Endodermal cell (in vitro differentiated cells): ENCODE results near the gene MICAL3. TPM values are rescaled to one million over a fixed set of nuclear protein-coding genes. Genes with fewer than 3 reads are reported as not detected.

ENCODE experiments used
- DNase-seq: peaks from one replicate; pipeline ENCODE4 v3.0.0-alpha.2; 2017
- H3K27ac ChIP-seq: 2 replicates; pipeline ENCODE4 v1.5.1; 2013; ENCODE audit warnings: mild to moderate bottlenecking, low read depth, low read length, moderate library complexity
- H3K27me3 ChIP-seq: 2 replicates; pipeline ENCODE4 v1.6.1; 2013; ENCODE audit warnings: mild to moderate bottlenecking, low read length, moderate library complexity; ENCODE audit not compliant: insufficient read depth, control insufficient read depth, poor library complexity, severe bottlenecking
- H3K36me3 ChIP-seq: 2 replicates; pipeline ENCODE4 v1.7.0; 2013; ENCODE audit warnings: mild to moderate bottlenecking, low read length, moderate library complexity; ENCODE audit not compliant: control insufficient read depth, insufficient read depth
- H3K4me1 ChIP-seq: one replicate; pipeline ENCODE4 v1.7.0; 2013; ENCODE audit warnings: low read length; ENCODE audit not compliant: control insufficient read depth, insufficient read depth
- H3K4me3 ChIP-seq: 2 replicates; pipeline ENCODE4 v1.5.1; 2013; ENCODE audit warnings: mild to moderate bottlenecking, low read length, moderate library complexity
- H3K9ac ChIP-seq: 2 replicates; pipeline ENCODE4 v1.6.1; 2013; ENCODE audit warnings: mild to moderate bottlenecking, low read length, moderate library complexity; ENCODE audit not compliant: poor library complexity, severe bottlenecking; ENCODE audit errors: extremely low read depth
- H3K9me3 ChIP-seq: 2 replicates; pipeline ENCODE4 v1.6.1; 2013; ENCODE audit warnings: mild to moderate bottlenecking, low read length, moderate library complexity; ENCODE audit not compliant: control insufficient read depth
- H3K27ac Mint-ChIP-seq: 2 replicates; pipeline ENCODE4 v1.8.0; 2020; ENCODE audit warnings: mixed read lengths
- H3K27me3 Mint-ChIP-seq: 2 replicates; pipeline ENCODE4 v1.8.0; 2021; ENCODE audit warnings: mild to moderate bottlenecking, mixed read lengths; ENCODE audit not compliant: insufficient read depth
- H3K36me3 Mint-ChIP-seq: 2 replicates; pipeline ENCODE4 v1.8.0; 2020; ENCODE audit warnings: low read depth, mixed read lengths
- H3K4me1 Mint-ChIP-seq: 2 replicates; pipeline ENCODE4 v1.8.0; 2020; ENCODE audit warnings: mixed read lengths
- H3K4me3 Mint-ChIP-seq: 2 replicates; pipeline ENCODE4 v1.8.0; 2020; ENCODE audit warnings: mild to moderate bottlenecking, moderate library complexity, mixed read lengths
- H3K9me3 Mint-ChIP-seq: 2 replicates; pipeline ENCODE4 v1.8.0; 2020; ENCODE audit warnings: mild to moderate bottlenecking, mixed read lengths
- WGBS, 2 experiments: methylation state at CpG; one replicate each; pipeline versions ENCODE4 v1.1.5 to v1.1.7; 2013; ENCODE audit warnings: missing lambda C conversion rate in 2 of 2, mixed read lengths in 1 of 2; ENCODE audit not compliant: insufficient coverage in 1 of 2, insufficient read length in 1 of 2; 5-methylcytosine and 5-hydroxymethylcytosine counted together
- total RNA-seq, 2 donors: library from RNA; stranded (reverse); fragmentation: NEBNext Ultra II Directional in 1 of 2; extraction: Animal tissue kit (Norgen Biotek cat#: 25700) in 1 of 2; gene quantifications; 2 replicates in 1 of 2; 3 replicates in 1 of 2; pipeline ENCODE4 v1.2.1, GENCODE V29; 2021
- TF ChIP-seq, protein P1 (sequence below): fragments of 200-600 bp; sonication (generic); conservative IDR thresholded peaks from 2 replicates; pipeline ENCODE4 v1.5.0; 2021; ENCODE audit warnings: antibody characterized with exemption, mild to moderate bottlenecking

Gene MICAL3
- total RNA-seq, 2 donors from 2014 or later, result 42.8 to 48.1 TPM

DNA sequence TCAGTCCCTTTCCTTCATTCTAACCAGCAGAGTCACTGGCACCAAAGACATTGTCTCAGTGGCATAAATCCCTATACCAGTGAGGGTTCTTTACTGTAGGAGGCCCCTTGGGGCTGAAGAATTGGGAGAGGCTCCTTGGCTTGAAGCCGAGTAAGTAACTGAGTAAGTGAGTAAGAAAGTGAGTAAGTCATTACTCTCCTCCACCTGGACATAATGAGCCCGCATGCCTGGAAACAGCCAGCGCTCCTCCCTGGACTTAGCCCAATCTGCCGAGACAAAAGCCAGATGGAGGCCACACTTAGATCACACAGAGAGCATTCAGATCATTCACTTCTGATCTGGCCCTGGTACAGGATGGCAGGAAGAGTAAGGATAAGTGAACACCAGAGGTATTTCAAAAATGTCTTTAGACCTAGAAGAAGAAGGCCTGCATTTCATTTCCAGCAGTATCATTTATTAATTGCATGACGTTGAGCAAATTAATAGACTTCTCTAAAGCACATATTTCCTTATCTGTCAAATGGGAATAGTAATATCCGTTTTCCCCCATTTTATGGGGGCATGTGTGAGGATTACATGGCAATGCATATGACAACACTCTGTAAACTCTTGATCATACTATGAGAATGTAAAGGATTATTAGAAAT, 8.2 kb upstream of the MICAL3 start:
- Histone ChIP-seq H3K9ac (no peak overlapping the region), H3K27ac (no peak overlapping the region), H3K27me3 (peaks cover 20% of the 10 kb centered on the region), H3K9me3 (no peaks in the 10 kb centered on the region), H3K36me3 (no peaks in the 10 kb centered on the region), H3K4me1 (no peaks in the 10 kb centered on the region), H3K4me3 (no peak overlapping the region)
- no peak overlapping the region for H3K27ac Mint-ChIP-seq
- peaks cover 4% of the 10 kb centered on the region for H3K27me3 Mint-ChIP-seq
- no peak for DNase-seq
- H3K4me1 Mint-ChIP-seq, result no peaks in the 10 kb centered on the region
- H3K36me3 Mint-ChIP-seq, result no peaks in the 10 kb centered on the region
- TF ChIP-seq, protein P1, sequence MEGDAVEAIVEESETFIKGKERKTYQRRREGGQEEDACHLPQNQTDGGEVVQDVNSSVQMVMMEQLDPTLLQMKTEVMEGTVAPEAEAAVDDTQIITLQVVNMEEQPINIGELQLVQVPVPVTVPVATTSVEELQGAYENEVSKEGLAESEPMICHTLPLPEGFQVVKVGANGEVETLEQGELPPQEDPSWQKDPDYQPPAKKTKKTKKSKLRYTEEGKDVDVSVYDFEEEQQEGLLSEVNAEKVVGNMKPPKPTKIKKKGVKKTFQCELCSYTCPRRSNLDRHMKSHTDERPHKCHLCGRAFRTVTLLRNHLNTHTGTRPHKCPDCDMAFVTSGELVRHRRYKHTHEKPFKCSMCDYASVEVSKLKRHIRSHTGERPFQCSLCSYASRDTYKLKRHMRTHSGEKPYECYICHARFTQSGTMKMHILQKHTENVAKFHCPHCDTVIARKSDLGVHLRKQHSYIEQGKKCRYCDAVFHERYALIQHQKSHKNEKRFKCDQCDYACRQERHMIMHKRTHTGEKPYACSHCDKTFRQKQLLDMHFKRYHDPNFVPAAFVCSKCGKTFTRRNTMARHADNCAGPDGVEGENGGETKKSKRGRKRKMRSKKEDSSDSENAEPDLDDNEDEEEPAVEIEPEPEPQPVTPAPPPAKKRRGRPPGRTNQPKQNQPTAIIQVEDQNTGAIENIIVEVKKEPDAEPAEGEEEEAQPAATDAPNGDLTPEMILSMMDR, result no peak
- 84 to 89% methylated on average over 3 to 6 of the region's 6 CpGs for WGBS, 2 experiments
- no peaks in the 10 kb centered on the region for H3K9me3 Mint-ChIP-seq
- no peak overlapping the region for H3K4me3 Mint-ChIP-seq

DNA sequence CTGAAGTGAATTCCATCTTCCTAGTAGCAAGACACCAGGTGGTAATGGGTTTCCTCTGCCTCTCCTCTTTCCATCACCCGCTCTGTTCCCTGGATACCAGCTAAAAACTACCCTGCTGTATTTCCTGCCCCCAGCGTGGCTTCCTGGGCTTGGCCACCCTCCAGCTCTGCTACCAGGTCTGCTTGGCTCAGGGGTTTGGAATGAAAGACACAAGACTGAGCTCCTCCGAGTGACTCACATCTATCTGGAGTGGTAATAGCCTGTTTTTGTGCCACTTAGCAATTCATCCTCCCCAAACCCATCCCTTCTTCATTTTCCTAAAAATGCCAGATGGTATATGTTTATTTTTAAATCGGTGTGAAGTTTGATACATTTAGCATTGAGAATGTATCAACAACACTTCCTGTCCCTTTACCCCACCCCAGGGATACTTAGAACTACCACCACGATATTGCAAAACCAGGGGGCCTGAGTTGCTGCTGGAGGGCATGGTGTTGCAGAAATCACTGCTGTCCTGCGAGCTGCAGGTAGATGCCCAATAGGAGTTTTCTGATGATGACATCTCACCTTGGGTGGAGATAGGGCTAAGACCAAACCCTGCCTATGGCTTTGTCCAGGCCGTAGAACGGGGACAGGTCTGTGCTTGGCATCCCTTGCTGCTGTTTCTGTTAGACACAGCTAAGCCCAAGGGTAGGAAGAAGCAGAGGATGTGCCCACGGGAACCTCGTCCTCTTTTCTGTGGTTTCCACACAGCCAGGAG, 7.5 kb upstream of the MICAL3 start:
- peaks cover 27% of the 10 kb centered on the region for H3K27me3 ChIP-seq
- no peak overlapping the region for H3K4me3 Mint-ChIP-seq
- no peak overlapping the region for H3K27ac ChIP-seq
- 90 to 94% methylated on average over 6 to 9 of the region's 10 CpGs for WGBS, 2 experiments
- H3K9ac ChIP-seq, result no peak overlapping the region
- no peak overlapping the region for H3K4me3 ChIP-seq
- no peak overlapping the region for H3K27ac Mint-ChIP-seq
- DNase-seq, result no peak
- no peaks in the 10 kb centered on the region for H3K4me1 Mint-ChIP-seq
- peaks cover 10% of the 10 kb centered on the region for H3K27me3 Mint-ChIP-seq
- H3K36me3 Mint-ChIP-seq, result no peaks in the 10 kb centered on the region
- TF ChIP-seq, protein P1, result no peak
- H3K36me3 ChIP-seq, result no peaks in the 10 kb centered on the region
- H3K4me1 ChIP-seq, result no peaks in the 10 kb centered on the region
- H3K9me3 Mint-ChIP-seq, result no peaks in the 10 kb centered on the region
- H3K9me3 ChIP-seq, result no peaks in the 10 kb centered on the region

DNA sequence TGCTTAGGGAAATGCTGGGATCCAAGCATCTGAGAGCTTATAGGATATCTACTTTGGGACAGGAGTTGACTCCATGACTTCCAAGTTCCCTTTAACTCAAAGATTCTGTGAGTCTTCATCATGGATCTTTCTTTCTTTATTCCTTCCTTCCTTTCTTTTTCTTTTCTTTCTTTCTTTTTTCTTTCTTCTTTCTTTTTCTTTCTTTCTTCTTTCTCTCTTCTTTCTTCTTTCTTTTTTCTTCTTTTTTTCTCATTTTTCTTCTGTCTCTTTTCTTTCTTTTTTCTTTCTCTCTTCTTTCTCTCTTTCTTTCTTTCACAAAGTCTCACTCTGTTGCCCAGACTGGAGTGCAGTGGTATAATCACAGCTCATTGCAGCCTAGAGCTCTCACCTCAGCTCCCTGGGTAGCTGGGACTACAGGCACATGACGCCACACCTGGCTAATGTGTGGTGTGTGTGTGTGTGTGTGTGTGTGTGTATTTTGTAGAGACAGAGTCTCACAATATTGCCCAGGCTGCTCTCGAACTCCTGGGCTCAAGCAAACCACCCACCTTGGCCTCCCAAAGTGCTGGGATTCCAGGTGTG, 5.4 kb upstream of the MICAL3 start:
- H3K4me1 Mint-ChIP-seq, result no peaks in the 10 kb centered on the region
- no peak overlapping the region for H3K4me3 Mint-ChIP-seq
- Histone ChIP-seq H3K27ac (no peak overlapping the region), H3K4me3 (no peak overlapping the region), H3K36me3 (no peaks in the 10 kb centered on the region), H3K9me3 (no peaks in the 10 kb centered on the region), H3K9ac (no peak overlapping the region), H3K4me1 (no peaks in the 10 kb centered on the region), H3K27me3 (peaks cover 48% of the 10 kb centered on the region)
- H3K36me3 Mint-ChIP-seq, result no peaks in the 10 kb centered on the region
- H3K27ac Mint-ChIP-seq, result no peak overlapping the region
- 85% methylated on average over 2 of the region's 2 CpGs; no CpG with 5 or more reads in 1 of the 2 experiments for WGBS, 2 experiments
- peaks cover 30% of the 10 kb centered on the region for H3K27me3 Mint-ChIP-seq
- DNase-seq, result no peak
- TF ChIP-seq, protein P1, result no peak
- no peaks in the 10 kb centered on the region for H3K9me3 Mint-ChIP-seq
